ENCODE measurements around the gene TNNT2. TPM values are rescaled to one million over a fixed set of nuclear protein-coding genes. Genes with fewer than 3 reads are reported as not detected.

TNNT2 gene
- 1.4 and 1.6 TPM in 2 replicates for total RNA-seq

GRCh38 chr1:201377611-201378092, at the start of gene TNNT2:
TNNT2 (minus strand) TSS chr1:201377680; CDS start chr1:201373254, 4,426 bp downstream.

GRCh38 chr1:201399018-201399351, 21.5 kb upstream of the TNNT2 start, which contains the start of gene LAD1:
LAD1 (minus strand) TSS chr1:201399324; CDS start chr1:201399306, 18 bp downstream.

Other genes with a start within 250 kb of the TNNT2 start
- 44.0 and 53.1 TPM in 2 replicates for gene TMEM9, start 223.2 kb downstream of the TNNT2 start, total RNA-seq
- gene IGFN1, start 186.9 kb downstream of the TNNT2 start, total RNA-seq = not detected in 2 replicates
- 48.3 and 106 TPM in 2 replicates for gene PKP1, start 94.2 kb downstream of the TNNT2 start, total RNA-seq
- 22.8 and 33.3 TPM in 2 replicates for gene LAD1, start 21.6 kb upstream of the TNNT2 start, total RNA-seq
- not detected in 2 replicates for gene TNNI1, start 44.0 kb upstream of the TNNT2 start, total RNA-seq
- 87.9 and 142 TPM in 2 replicates for gene PHLDA3, start 91.5 kb upstream of the TNNT2 start, total RNA-seq
- 197 and 568 TPM in 2 replicates for gene CSRP1, start 129.4 kb upstream of the TNNT2 start, total RNA-seq
- gene NAV1, start 161.4 kb upstream of the TNNT2 start, total RNA-seq = 20.0 and 47.7 TPM in 2 replicates